AG09309 (cell line): ENCODE measurements around the gene IMMP2L.

ENCODE experiments used
- DNase-seq: peaks from one replicate; pipeline ENCODE4 v3.0.0-alpha.2; 2010; ENCODE audit warnings: low read depth
- H3K4me3 ChIP-seq: 2 replicates; pipeline ENCODE4 v1.5.1; 2011; ENCODE audit warnings: mild to moderate bottlenecking, low read depth, low read length, moderate library complexity; ENCODE audit not compliant: control insufficient read depth
- TF ChIP-seq, protein P1 (sequence below): IDR thresholded peaks from 2 replicates; pipeline ENCODE4 v1.5.1; 2011; ENCODE audit warnings: mild to moderate bottlenecking, low read depth, low read length, inconsistent platforms; ENCODE audit not compliant: insufficient read depth, control insufficient read depth; ENCODE audit errors: missing control alignments

IMMP2L gene

GRCh38 chr7:110852156-110852940 is 709.9 kb downstream of the IMMP2L start:
- DNase-seq, result no peak
- TF ChIP-seq, protein P1, sequence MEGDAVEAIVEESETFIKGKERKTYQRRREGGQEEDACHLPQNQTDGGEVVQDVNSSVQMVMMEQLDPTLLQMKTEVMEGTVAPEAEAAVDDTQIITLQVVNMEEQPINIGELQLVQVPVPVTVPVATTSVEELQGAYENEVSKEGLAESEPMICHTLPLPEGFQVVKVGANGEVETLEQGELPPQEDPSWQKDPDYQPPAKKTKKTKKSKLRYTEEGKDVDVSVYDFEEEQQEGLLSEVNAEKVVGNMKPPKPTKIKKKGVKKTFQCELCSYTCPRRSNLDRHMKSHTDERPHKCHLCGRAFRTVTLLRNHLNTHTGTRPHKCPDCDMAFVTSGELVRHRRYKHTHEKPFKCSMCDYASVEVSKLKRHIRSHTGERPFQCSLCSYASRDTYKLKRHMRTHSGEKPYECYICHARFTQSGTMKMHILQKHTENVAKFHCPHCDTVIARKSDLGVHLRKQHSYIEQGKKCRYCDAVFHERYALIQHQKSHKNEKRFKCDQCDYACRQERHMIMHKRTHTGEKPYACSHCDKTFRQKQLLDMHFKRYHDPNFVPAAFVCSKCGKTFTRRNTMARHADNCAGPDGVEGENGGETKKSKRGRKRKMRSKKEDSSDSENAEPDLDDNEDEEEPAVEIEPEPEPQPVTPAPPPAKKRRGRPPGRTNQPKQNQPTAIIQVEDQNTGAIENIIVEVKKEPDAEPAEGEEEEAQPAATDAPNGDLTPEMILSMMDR, result no peak
- no peak overlapping the region for H3K4me3 ChIP-seq

DNA sequence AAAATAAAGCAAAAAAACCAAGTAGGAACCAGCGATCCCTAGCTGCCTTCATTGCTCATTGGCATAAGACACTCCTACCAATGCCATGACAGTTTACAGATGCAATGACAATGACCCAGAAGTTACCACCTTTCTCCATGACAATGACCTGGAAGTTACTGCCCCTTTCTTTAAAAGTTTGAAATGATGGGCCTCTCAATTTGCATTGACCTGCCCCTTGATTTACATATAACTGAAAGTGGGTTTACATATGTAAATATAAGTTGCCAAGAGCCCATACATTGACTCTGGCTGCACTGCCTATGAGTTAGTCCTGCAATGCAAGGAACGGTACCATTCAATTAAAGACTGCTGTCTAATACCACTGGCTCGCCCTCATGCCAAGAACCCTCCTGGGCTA is 712.1 kb downstream of the IMMP2L start:
- H3K4me3 ChIP-seq, result no peak overlapping the region
- no peak for DNase-seq
- TF ChIP-seq, protein P1, result no peak

- no peak overlapping the region for H3K4me3 ChIP-seq
- no peak for DNase-seq
- TF ChIP-seq, protein P1, result no peak
Measured at GRCh38 chr7:110842796-110843195, 719.5 kb downstream of the IMMP2L start.

GRCh38 chr7:110841840-110842545 is 720.3 kb downstream of the IMMP2L start:
- DNase-seq, result no peak
- no peak overlapping the region for H3K4me3 ChIP-seq
- TF ChIP-seq, protein P1, result no peak

DNA sequence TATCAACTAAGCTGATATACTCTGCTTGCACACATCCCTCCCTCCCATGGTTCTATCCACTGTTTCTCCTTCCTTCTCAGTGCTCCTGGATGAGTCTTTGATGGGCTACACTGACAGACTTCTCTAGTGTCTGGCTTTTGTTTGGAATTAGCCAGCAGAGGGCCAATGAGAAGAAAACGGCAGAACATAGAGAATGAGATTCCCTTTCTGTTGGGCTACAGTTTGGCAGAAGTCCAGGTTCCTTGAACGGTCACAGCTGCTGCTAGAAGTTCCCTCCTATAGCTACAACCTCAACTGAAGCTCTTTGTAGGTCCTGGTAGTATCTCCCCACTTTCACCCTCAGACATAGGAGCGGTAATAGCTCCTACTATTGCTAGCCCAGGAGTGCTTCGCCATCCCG is 722.4 kb downstream of the IMMP2L start:
- TF ChIP-seq, protein P1, result no peak
- DNase-seq, result no peak
- H3K4me3 ChIP-seq, result no peak overlapping the region

DNA sequence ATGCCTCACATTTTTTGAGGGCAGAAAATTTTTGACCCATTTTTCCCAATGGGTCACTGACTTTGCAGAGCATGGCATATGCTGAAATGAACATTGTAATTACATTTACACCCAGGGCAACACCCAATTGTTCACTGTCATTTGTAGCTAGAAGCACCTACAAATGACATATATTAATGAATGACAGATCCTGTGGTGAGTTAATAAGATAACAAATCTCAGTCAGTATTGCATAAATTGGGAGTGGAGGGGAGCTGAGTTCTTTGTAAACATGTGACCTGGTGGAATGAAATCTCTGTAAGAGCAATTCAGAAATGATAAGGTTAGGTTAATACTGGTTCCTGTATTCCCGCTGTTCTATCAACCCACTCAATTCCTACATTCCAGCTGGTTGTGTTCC is 726.4 kb downstream of the IMMP2L start:
- no peak overlapping the region for H3K4me3 ChIP-seq
- TF ChIP-seq, protein P1, result no peak
- no peak for DNase-seq
